Inflammatory macrophage (primary cell): Measurements from ENCODE around the gene ICE1.
A peak's percentile ranks its signal among the peaks of the same experiment; 100 is the strongest.
"Not testable (repeated sequence)": the region's sequence is repeated elsewhere in the genome, so short reads cannot be mapped to it uniquely, and the experiment has no call there.

ENCODE experiments used
- DNase-seq, 2 donors: peaks; one replicate each; pipeline ENCODE4 v3.0.0-alpha.2; 2020 to 2022

ICE1 gene

GRCh38 chr5:5404381-5404780 lies 18.1 kb upstream of the ICE1 start:
- no peak for DNase-seq

- no peak for DNase-seq
These were observed 17.0 kb upstream of the ICE1 start for GRCh38 chr5:5405441-5405840.

GRCh38 chr5:5407924-5408323 lies 14.6 kb upstream of the ICE1 start:
- no peak for DNase-seq

GRCh38 chr5:5409151-5409810 lies 13.2 kb upstream of the ICE1 start:
- no peak for DNase-seq

DNA sequence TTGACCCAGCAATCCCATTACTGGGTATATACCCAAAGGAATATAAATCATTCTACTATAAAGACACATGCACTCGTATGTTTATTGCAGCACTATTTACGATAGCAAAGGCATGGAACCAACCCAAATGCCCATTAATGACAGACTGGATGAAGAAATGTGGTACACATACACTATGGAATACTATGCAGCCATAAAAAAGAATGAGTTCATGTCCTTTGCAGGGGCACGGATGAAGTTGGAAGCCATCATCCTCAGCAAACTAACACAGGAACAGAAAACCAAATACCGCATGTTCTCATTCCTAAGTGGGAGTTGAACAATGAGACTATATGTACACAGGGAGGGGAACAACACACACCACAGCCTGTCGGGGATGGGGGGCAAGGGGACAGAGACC lies 8.6 kb upstream of the ICE1 start:
- not testable (repeated sequence) for DNase-seq

DNA sequence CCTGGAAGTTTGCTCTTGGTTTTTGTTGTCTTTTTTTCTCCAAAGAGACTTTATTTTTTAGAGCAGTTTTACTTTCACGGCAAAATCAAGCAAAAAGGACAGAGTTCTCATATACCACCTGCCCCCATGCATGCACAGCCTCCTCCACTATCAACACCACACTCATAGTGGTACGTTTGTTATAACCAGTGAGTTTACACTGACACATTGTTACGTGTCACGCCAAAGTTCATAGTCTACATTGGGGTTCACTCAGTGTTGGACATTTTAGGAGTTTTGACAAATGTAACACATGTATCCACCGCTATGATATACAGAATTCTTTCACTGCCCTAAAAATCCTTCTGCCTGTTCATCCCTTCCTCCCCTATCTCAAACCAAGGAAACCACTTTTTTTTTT lies 7.5 kb upstream of the ICE1 start:
- no peak for DNase-seq

DNA sequence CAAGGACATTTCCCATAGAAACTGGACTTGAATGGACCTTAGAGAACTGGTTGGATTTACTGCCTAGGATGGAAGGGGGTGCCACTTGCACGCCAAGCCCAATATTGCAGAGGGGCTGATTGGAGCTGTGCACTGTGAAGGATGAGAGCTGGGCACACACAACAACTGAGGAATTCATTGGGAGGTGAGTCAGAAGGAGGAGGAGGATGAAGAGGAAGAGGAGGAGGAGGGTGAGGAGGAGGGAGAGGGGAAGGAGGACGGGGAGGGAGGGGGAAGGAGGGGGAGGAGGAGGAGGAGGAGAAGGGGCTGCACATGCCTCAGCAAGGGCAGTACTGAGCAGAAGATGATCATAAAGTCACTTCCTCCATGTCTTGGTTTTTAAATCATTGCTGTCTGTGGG lies 5.7 kb upstream of the ICE1 start:
- no peak for DNase-seq

- DNase-seq: no peak
These were observed 4.5 kb upstream of the ICE1 start for GRCh38 chr5:5418006-5418405.

- no peak for DNase-seq
These were observed 3.7 kb upstream of the ICE1 start for GRCh38 chr5:5418764-5419163.

- DNase-seq: peak in 1 of 2 donors; percentile 35
These were observed 2.9 kb upstream of the ICE1 start for GRCh38 chr5:5419291-5420210.

- no peak for DNase-seq
These were observed 2.2 kb upstream of the ICE1 start for GRCh38 chr5:5420251-5420650.

DNA sequence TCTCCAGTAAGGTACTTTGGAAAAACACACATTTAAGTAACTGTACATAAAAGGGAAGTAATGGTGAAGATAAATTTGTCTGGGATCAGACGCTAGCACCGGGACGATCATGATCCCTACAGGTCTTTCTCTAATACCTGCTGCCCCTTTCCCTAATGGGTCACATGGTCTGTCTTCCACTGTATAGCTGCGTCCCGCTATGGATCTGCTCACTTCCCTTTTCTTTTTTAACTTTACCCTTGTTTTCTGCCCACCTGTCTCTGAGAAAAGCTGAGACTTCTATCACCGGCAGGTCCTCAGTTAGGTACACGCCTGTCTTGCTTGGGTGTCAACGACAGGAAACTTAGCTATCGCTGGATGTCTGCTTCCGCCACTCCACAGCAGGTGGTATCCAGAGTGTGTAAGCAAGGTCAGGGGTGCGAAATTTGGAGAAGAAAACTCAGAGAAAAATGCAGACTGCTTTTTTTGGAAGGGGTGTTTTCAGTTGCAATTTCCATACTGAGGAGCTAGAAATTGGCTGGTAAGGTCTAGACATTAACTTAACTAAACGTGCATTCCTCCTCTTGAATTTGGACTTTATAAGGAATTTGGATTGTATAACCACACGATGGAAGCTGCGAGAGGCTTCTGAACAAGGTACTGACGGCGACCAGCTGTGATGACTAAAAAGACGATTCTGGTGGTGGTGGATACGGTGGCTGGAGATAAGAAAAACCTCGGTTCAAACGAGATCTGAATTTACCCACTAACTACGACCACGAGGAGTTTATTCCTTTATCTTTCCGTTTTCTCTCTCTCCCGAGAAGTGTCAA lies 1.1 kb upstream of the ICE1 start:
- no peak for DNase-seq

DNA sequence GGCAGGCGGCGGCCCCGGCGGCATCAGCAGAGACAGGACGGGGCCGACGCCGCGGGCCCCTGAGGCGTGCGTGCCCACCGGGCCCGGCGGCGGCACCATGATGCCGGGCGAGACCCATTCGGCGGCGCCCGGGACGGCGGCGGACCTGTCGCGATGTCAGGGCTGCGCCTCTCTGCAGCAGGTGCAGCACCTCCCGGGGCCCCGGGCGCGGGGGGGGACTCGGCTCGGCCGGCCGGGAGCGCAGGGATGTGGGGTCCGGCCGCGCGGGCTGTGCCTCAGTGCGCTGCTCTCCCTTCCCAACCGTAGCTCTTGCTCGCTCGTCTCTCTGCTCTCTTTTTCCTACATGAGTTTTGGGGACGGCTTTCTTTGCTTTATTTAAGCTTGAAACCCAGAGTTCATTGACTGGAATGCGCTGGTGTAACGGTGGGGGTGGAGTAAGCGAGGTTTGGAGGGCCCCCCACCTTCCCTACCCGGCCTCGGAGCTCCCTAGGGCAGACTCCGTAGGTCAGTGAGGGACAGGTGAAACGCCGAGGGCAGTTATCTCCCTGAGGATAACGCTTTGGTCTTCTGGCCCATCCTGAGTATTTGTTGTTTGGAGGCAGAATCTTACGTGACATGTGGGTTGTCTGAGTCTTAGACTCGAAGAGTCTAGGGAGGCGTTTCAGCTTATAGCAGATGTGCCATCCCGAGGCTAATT lies 490 bp downstream of the ICE1 start:
- no peak for DNase-seq

DNA sequence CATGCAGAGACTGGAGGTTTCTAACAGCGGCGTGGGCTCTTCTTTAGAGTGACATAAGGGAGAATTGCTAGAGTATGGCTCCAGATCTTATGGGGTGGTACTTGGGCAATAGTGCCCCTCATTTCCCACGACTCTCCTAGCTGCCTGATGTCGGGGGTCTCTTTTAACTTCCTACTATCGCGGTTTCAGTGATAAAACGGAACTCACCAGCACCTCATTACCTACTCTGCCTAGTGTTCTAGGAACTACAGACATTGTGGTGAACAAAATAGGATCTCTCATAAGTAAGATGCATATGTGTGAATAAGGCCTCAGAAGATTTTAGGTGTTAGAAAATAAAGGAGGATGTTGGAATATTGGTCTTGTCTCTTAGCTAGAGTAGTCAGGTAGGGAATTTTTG lies 1.1 kb downstream of the ICE1 start:
- DNase-seq: no peak

DNA sequence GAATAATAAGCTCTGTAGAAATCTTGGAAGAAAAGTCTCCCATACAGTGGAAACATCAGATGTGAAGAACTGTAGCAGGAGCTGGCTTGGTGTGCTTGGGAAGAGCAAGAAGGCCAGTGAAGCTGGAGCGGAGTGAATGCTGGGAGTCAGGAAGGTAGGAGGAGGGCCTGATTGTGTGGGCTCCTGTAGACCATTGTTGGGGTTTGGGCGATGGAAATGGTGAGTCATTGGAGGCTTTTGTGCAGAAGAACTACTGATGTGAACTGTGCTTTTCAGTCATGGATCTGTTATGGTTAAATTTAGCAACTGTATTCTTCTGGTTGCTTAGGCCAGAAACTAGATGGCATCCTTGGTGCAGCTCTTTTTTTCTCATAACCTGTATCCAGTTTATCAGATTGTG lies 2.3 kb downstream of the ICE1 start:
- DNase-seq: no peak

DNA sequence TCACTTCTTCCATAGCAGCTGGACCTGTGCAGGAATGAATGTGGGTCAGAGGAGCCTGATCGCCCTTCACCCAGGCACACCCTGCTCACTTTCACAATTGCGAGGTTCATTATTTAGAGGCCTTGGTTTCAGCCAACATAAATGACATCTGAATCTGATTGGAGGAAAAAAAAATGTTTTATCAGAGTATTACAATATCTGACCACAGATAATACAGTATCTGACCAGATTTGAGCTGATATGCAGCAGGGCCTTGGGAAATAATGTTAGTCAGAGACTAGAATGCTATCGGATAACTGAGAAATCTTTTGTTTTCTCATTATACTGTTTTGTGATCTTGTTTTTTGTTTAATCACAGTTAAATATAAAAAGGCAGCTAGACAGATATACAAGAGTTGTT lies 7.7 kb downstream of the ICE1 start:
- DNase-seq: no peak

GRCh38 chr5:5432020-5432707 lies 9.7 kb downstream of the ICE1 start:
- no peak for DNase-seq

DNA sequence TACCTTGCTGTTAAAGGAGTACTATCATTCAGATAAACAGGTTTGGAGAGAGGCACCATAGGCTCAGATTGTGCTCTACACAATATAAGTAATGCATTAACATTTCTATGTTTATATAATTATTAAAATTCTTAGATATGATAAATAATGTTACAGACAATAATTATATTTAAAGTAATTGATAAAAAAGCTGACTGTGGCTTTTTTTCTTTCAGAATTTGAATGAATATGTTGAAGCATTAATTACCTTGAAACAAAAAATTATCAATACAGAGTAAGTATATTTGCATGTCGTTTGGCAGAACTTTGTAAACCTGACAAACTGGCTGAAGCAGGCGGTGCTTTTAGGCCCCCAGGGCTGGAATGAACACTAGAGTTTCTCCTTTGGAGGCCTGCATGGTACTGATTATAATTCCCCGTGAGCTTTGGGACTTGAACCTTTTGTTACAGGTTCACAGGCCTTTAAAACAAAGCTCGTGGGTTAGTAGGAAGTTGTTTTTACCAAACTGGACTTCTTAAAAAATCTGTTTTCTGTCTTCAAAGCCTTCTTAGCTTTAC lies 13.8 kb downstream of the ICE1 start:
- no peak for DNase-seq

DNA sequence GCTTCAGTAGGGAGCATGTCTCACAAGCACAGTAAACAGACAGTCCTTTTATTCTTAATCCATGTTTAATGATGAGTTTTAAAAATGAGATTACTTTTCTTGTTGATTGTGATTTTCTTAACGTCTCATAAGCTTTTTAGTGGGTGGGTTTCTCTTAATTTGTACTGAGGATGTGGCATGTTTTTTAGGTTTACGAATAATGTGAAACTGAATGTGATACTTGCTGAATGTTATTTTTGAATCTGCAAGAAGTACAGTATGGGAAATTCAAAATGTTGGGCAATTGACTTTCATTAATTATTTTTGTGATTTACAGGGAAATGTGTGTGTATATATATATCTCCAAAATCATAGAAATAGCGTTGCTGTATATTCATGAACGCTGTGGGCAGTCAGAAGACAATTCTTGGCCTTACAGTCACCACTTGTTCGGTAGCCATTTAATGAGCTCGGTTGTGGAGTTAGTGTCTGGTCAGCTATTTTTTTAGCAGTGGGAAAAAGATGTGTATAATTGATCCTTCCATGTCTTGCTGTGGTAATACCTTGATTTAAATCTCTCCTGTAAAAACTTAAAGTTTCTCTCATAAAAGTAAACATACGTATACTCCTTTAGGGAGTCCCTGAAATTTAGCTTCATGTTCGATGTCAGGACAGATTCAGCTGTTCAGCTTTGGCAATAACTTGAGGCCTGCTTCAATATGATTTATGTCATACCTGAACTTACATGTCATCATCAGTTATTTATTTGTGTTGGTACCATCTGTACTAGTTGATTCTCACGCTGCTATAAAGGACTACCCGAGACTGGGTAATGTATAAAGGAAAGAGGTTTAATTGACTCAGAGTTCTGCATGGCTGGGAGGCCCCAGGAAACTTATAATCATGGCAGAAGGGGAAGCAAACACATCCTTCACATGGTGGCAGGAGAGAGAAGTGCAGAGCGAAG lies 15.0 kb downstream of the ICE1 start:
- no peak for DNase-seq

GRCh38 chr5:5451863-5452262 lies 29.4 kb downstream of the ICE1 start:
- DNase-seq: no peak

- DNase-seq: no peak
These were observed 30.7 kb downstream of the ICE1 start for GRCh38 chr5:5453131-5453530.
